ENCODE results near the gene ICOSLG. TPM values are rescaled to one million over a fixed set of nuclear protein-coding genes. Genes with fewer than 3 reads are reported as not detected.

Gene ICOSLG
- total and polyA plus RNA-seq, 2 experiments from 2014 or later = 1.3 to 4.6 TPM

- no peak for TF ChIP-seq CREB1 (CRISPR knock-in tag; IDR thresholded peaks at IDR 0.05; ENCODE audit: low read depth)
- TF ChIP-seq EZH2phosphoT487 (IDR thresholded peaks at IDR 0.05; ENCODE audit: unreplicated experiment) = no peak
- TF ChIP-seq ZNF331 (CRISPR knock-in tag; IDR thresholded peaks at IDR 0.05; ENCODE audit: low read depth) = no peak
- TF ChIP-seq JUNB (IDR thresholded peaks at IDR 0.05; ENCODE audit: unreplicated experiment) = no peak
- TF ChIP-seq, protein P1, sequence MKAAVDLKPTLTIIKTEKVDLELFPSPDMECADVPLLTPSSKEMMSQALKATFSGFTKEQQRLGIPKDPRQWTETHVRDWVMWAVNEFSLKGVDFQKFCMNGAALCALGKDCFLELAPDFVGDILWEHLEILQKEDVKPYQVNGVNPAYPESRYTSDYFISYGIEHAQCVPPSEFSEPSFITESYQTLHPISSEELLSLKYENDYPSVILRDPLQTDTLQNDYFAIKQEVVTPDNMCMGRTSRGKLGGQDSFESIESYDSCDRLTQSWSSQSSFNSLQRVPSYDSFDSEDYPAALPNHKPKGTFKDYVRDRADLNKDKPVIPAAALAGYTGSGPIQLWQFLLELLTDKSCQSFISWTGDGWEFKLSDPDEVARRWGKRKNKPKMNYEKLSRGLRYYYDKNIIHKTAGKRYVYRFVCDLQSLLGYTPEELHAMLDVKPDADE (IDR thresholded peaks at IDR 0.05) = no peak
- TF ChIP-seq, protein P2, sequence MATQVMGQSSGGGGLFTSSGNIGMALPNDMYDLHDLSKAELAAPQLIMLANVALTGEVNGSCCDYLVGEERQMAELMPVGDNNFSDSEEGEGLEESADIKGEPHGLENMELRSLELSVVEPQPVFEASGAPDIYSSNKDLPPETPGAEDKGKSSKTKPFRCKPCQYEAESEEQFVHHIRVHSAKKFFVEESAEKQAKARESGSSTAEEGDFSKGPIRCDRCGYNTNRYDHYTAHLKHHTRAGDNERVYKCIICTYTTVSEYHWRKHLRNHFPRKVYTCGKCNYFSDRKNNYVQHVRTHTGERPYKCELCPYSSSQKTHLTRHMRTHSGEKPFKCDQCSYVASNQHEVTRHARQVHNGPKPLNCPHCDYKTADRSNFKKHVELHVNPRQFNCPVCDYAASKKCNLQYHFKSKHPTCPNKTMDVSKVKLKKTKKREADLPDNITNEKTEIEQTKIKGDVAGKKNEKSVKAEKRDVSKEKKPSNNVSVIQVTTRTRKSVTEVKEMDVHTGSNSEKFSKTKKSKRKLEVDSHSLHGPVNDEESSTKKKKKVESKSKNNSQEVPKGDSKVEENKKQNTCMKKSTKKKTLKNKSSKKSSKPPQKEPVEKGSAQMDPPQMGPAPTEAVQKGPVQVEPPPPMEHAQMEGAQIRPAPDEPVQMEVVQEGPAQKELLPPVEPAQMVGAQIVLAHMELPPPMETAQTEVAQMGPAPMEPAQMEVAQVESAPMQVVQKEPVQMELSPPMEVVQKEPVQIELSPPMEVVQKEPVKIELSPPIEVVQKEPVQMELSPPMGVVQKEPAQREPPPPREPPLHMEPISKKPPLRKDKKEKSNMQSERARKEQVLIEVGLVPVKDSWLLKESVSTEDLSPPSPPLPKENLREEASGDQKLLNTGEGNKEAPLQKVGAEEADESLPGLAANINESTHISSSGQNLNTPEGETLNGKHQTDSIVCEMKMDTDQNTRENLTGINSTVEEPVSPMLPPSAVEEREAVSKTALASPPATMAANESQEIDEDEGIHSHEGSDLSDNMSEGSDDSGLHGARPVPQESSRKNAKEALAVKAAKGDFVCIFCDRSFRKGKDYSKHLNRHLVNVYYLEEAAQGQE (IDR thresholded peaks at IDR 0.05; ENCODE audit: unreplicated experiment) = no peak
- TF ChIP-seq, protein P3, sequence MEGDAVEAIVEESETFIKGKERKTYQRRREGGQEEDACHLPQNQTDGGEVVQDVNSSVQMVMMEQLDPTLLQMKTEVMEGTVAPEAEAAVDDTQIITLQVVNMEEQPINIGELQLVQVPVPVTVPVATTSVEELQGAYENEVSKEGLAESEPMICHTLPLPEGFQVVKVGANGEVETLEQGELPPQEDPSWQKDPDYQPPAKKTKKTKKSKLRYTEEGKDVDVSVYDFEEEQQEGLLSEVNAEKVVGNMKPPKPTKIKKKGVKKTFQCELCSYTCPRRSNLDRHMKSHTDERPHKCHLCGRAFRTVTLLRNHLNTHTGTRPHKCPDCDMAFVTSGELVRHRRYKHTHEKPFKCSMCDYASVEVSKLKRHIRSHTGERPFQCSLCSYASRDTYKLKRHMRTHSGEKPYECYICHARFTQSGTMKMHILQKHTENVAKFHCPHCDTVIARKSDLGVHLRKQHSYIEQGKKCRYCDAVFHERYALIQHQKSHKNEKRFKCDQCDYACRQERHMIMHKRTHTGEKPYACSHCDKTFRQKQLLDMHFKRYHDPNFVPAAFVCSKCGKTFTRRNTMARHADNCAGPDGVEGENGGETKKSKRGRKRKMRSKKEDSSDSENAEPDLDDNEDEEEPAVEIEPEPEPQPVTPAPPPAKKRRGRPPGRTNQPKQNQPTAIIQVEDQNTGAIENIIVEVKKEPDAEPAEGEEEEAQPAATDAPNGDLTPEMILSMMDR (conservative IDR thresholded peaks at IDR 0.05; ENCODE audit: low read depth in 2 of 2) = no peak
These were observed 34.3 kb upstream of the ICOSLG start (continued) for GRCh38 chr21:44275041-44275440.

GRCh38 chr21:44273046-44273445 is 32.3 kb upstream of the ICOSLG start:
- H3K9me3 Mint-ChIP-seq = no peaks in the 10 kb centered on the region
- Histone ChIP-seq H3K27ac (ENCODE audit: low read depth) (no peak overlapping the region), H3K9me2 (ENCODE audit: insufficient read depth) (no peaks in the 10 kb centered on the region), H3K27me3 (ENCODE audit: insufficient read depth) (no peaks in the 10 kb centered on the region), H4K20me1 (replicated peaks; ENCODE audit: insufficient read depth) (no peaks in the 10 kb centered on the region), H3K4me1 (ENCODE audit: insufficient read depth) (no peaks in the 10 kb centered on the region), H2AFZ (no peak overlapping the region), H3K4me2 (no peak overlapping the region), H3K79me2 (replicated peaks; ENCODE audit: insufficient read depth) (no peaks in the 10 kb centered on the region), H3F3A (replicated peaks; ENCODE audit: low read depth) (no peaks in the 10 kb centered on the region), H3K4me3 (no peak overlapping the region), H3K36me3 (ENCODE audit: insufficient read depth) (no peaks in the 10 kb centered on the region)
- ATAC-seq (no peak), DNase-seq (ENCODE audit: low spot score) (no peak)
- H3K36me3 Mint-ChIP-seq (ENCODE audit: low read depth) = no peaks in the 10 kb centered on the region
- no peak overlapping the region for H3K4me3 Mint-ChIP-seq
- peaks cover 6% of the 10 kb centered on the region for H3K27me3 Mint-ChIP-seq (ENCODE audit: insufficient read depth, low read depth, poor library complexity)
- no peaks in the 10 kb centered on the region for H3K4me1 Mint-ChIP-seq
- H3K27ac Mint-ChIP-seq = no peak overlapping the region
- TF ChIP-seq CREB1 (CRISPR knock-in tag; IDR thresholded peaks at IDR 0.05; ENCODE audit: low read depth) (no peak), ZNF331 (CRISPR knock-in tag; IDR thresholded peaks at IDR 0.05; ENCODE audit: low read depth) (no peak), EZH2 (IDR thresholded peaks at IDR 0.05; ENCODE audit: low read depth, unreplicated experiment) (no peak), JUNB (IDR thresholded peaks at IDR 0.05; ENCODE audit: unreplicated experiment) (no peak), ZNF114 (CRISPR knock-in tag; IDR thresholded peaks at IDR 0.05) (no peak), STAT1 (IDR thresholded peaks at IDR 0.05; ENCODE audit: unreplicated experiment) (no peak)
- TF ChIP-seq, protein P3 (conservative IDR thresholded peaks at IDR 0.05; ENCODE audit: low read depth in 2 of 2) = no peak
- TF ChIP-seq, protein P1 (IDR thresholded peaks at IDR 0.05) = no peak

All from GM23338 (cell line).